BLaER1 (cell line): ENCODE results near the gene UBE2E3.
"Not testable (repeated sequence)": the region's sequence is repeated elsewhere in the genome, so short reads cannot be mapped to it uniquely, and the experiment has no call there.

Experiments
- H3K27ac ChIP-seq: shearing (Covaris generic); formaldehyde crosslinking; 2 replicates; pipeline ENCODE4 v1.8.1; 2022
- H3K27me3 ChIP-seq: shearing (Covaris generic); formaldehyde crosslinking; 2 replicates; pipeline ENCODE4 v1.8.1; 2022
- H3K36me3 ChIP-seq: shearing (Covaris generic); formaldehyde crosslinking; 2 replicates; pipeline ENCODE4 v1.8.1; 2022
- H3K4me1 ChIP-seq: shearing (Covaris generic); formaldehyde crosslinking; 2 replicates; pipeline ENCODE4 v1.8.1; 2022
- H3K4me2 ChIP-seq: shearing (Covaris generic); formaldehyde crosslinking; 2 replicates; pipeline ENCODE4 v1.8.1; 2022
- H3K4me3 ChIP-seq: shearing (Covaris generic); formaldehyde crosslinking; 2 replicates; pipeline ENCODE4 v1.8.1; 2022
- H3K9ac ChIP-seq: shearing (Covaris generic); formaldehyde crosslinking; 2 replicates; pipeline ENCODE4 v1.8.1; 2022
- H3K9me3 ChIP-seq: shearing (Covaris generic); formaldehyde crosslinking; 2 replicates; pipeline ENCODE4 v1.8.1; 2022
- H4K20me1 ChIP-seq: shearing (Covaris generic); formaldehyde crosslinking; 2 replicates; pipeline ENCODE4 v1.8.1; 2022
- Cebpa-rat ChIP-seq: shearing (Covaris generic); IDR thresholded peaks from 2 replicates; pipeline ENCODE4 v1.8.1; 2022

UBE2E3 gene

GRCh38 chr2:181070119-181070835 lies 89.9 kb downstream of the UBE2E3 start:
- Histone ChIP-seq H3K36me3 (peaks cover 10% of the 10 kb centered on the region; the same call in 1 of the 2 replicates), H3K27me3 (no peaks in the 10 kb centered on the region), H3K4me3 (no peak overlapping the region), H3K9me3 (no peaks in the 10 kb centered on the region), H3K4me2 (no peak overlapping the region), H4K20me1 (0 out of 2 replicates have a peak, but pooled peaks cover 6% of the 10 kb centered on the region), H3K27ac (no peak overlapping the region), H3K4me1 (no peaks in the 10 kb centered on the region), H3K9ac (no peak overlapping the region)
- TF ChIP-seq Cebpa-rat: no peak

- Histone ChIP-seq H3K9me3 (no peaks in the 10 kb centered on the region), H3K4me3 (no peak overlapping the region), H3K27me3 (no peaks in the 10 kb centered on the region), H3K4me2 (no peak overlapping the region), H3K27ac (no peak overlapping the region), H3K9ac (no peak overlapping the region), H3K4me1 (no peaks in the 10 kb centered on the region), H3K36me3 (peaks cover 10% of the 10 kb centered on the region; the same call in 1 of the 2 replicates), H4K20me1 (0 out of 2 replicates have a peak, but pooled peaks cover 6% of the 10 kb centered on the region)
- TF ChIP-seq Cebpa-rat: no peak
Observed at GRCh38 chr2:181070836-181071200, 90.4 kb downstream of the UBE2E3 start.

- H3K4me1 ChIP-seq: no peaks in the 10 kb centered on the region
- no peaks in the 10 kb centered on the region for H3K27me3 ChIP-seq
- H3K4me2 ChIP-seq: no peak overlapping the region
- 0 out of 2 replicates have a peak, but pooled peaks cover 6% of the 10 kb centered on the region for H4K20me1 ChIP-seq
- H3K9ac ChIP-seq: no peak overlapping the region
- TF ChIP-seq Cebpa-rat: no peak
- H3K4me3 ChIP-seq: no peak overlapping the region
- peaks cover 4% of the 10 kb centered on the region; the same call in 1 of the 2 replicates for H3K36me3 ChIP-seq
- no peak overlapping the region for H3K27ac ChIP-seq
- H3K9me3 ChIP-seq: no peaks in the 10 kb centered on the region
Observed at GRCh38 chr2:181072486-181073235, 92.3 kb downstream of the UBE2E3 start.

- Histone ChIP-seq H3K27me3 (no peaks in the 10 kb centered on the region), H3K4me1 (no peaks in the 10 kb centered on the region), H3K4me2 (no peak overlapping the region), H3K9ac (no peak overlapping the region), H3K4me3 (no peak overlapping the region), H4K20me1 (0 out of 2 replicates have a peak, but pooled peaks cover 6% of the 10 kb centered on the region), H3K27ac (no peak overlapping the region), H3K36me3 (0 out of 2 replicates have a peak, but pooled peaks cover 4% of the 10 kb centered on the region), H3K9me3 (no peaks in the 10 kb centered on the region)
- TF ChIP-seq Cebpa-rat: no peak
Observed at GRCh38 chr2:181073896-181074295, 93.5 kb downstream of the UBE2E3 start.

- Histone ChIP-seq H3K4me3 (no peak overlapping the region), H3K9ac (no peak overlapping the region), H3K27me3 (no peaks in the 10 kb centered on the region), H3K36me3 (0 out of 2 replicates have a peak, but pooled peaks cover under 1% of the 10 kb centered on the region), H3K27ac (no peak overlapping the region), H3K4me1 (no peaks in the 10 kb centered on the region), H3K9me3 (no peaks in the 10 kb centered on the region), H4K20me1 (0 out of 2 replicates have a peak, but pooled peaks cover 6% of the 10 kb centered on the region), H3K4me2 (no peak overlapping the region)
- no peak for TF ChIP-seq Cebpa-rat
Observed at GRCh38 chr2:181074457-181074856, 94.1 kb downstream of the UBE2E3 start.

- Histone ChIP-seq H3K9ac (no peak overlapping the region), H4K20me1 (0 out of 2 replicates have a peak, but pooled peaks cover 6% of the 10 kb centered on the region), H3K27ac (no peak overlapping the region), H3K9me3 (no peaks in the 10 kb centered on the region), H3K27me3 (no peaks in the 10 kb centered on the region), H3K36me3 (no peaks in the 10 kb centered on the region), H3K4me1 (peaks cover 9% of the 10 kb centered on the region), H3K4me3 (no peak overlapping the region), H3K4me2 (no peak overlapping the region)
- no peak for TF ChIP-seq Cebpa-rat
Observed at GRCh38 chr2:181076658-181077057, 96.3 kb downstream of the UBE2E3 start.

- Histone ChIP-seq H4K20me1 (0 out of 2 replicates have a peak, but pooled peaks cover 6% of the 10 kb centered on the region), H3K9ac (no peak overlapping the region), H3K27ac (no peak overlapping the region), H3K4me1 (peaks cover 9% of the 10 kb centered on the region), H3K4me3 (no peak overlapping the region), H3K36me3 (no peaks in the 10 kb centered on the region), H3K9me3 (no peaks in the 10 kb centered on the region), H3K27me3 (no peaks in the 10 kb centered on the region), H3K4me2 (no peak overlapping the region)
- no peak for TF ChIP-seq Cebpa-rat
Observed at GRCh38 chr2:181077128-181077709, 96.8 kb downstream of the UBE2E3 start.

GRCh38 chr2:181083140-181083539 lies 102.7 kb downstream of the UBE2E3 start:
- no peak for TF ChIP-seq Cebpa-rat
- no peak overlapping the region for H3K4me2 ChIP-seq
- no peak overlapping the region for H3K27ac ChIP-seq
- no peaks in the 10 kb centered on the region for H3K36me3 ChIP-seq
- no peaks in the 10 kb centered on the region for H3K27me3 ChIP-seq
- H3K4me1 ChIP-seq: peaks cover 9% of the 10 kb centered on the region
- no peaks in the 10 kb centered on the region for H4K20me1 ChIP-seq
- H3K9me3 ChIP-seq: no peaks in the 10 kb centered on the region
- no peak overlapping the region for H3K9ac ChIP-seq
- no peak overlapping the region for H3K4me3 ChIP-seq

GRCh38 chr2:181085734-181086133 lies 105.3 kb downstream of the UBE2E3 start:
- H3K27me3 ChIP-seq: no peaks in the 10 kb centered on the region
- no peaks in the 10 kb centered on the region for H4K20me1 ChIP-seq
- H3K27ac ChIP-seq: no peak overlapping the region
- no peaks in the 10 kb centered on the region for H3K9me3 ChIP-seq
- H3K4me1 ChIP-seq: peaks cover 6% of the 10 kb centered on the region
- TF ChIP-seq Cebpa-rat: no peak
- no peak overlapping the region for H3K9ac ChIP-seq
- no peak overlapping the region for H3K4me2 ChIP-seq
- no peak overlapping the region for H3K4me3 ChIP-seq
- no peaks in the 10 kb centered on the region for H3K36me3 ChIP-seq

- not testable (repeated sequence) for H3K27ac ChIP-seq, H3K4me2 ChIP-seq, H3K4me3 ChIP-seq, H3K27me3 ChIP-seq, H3K36me3 ChIP-seq, H3K4me1 ChIP-seq, H3K9ac ChIP-seq, H4K20me1 ChIP-seq
- H3K9me3 ChIP-seq: peaks cover 22% of the 10 kb centered on the region
Observed at GRCh38 chr2:181091920-181092319, 111.5 kb downstream of the UBE2E3 start.
